Left ventricle myocardium inferior (tissue), 1 donor: ENCODE data around the gene MEIKIN. TPM values are rescaled to one million over a fixed set of nuclear protein-coding genes. Genes with fewer than 3 reads are reported as not detected.

Source experiments
- DNase-seq: peaks from one replicate; pipeline ENCODE4 v3.0.0-alpha.2; 2020
- H3K27ac ChIP-seq: fragments of 200-600 bp; replicated peaks from 2 replicates; pipeline ENCODE4 v1.8.0; 2021
- H3K27me3 ChIP-seq: fragments of 200-600 bp; 2 replicates; pipeline ENCODE4 v1.8.0; 2021; ENCODE audit warnings: low read depth
- H3K36me3 ChIP-seq: fragments of 200-600 bp; 2 replicates; pipeline ENCODE4 v1.8.0; 2021
- H3K4me1 ChIP-seq: fragments of 200-600 bp; 2 replicates; pipeline ENCODE4 v1.8.0; 2021
- H3K4me3 ChIP-seq: fragments of 200-600 bp; 2 replicates; pipeline ENCODE4 v1.8.0; 2021; ENCODE audit warnings: mild to moderate bottlenecking, moderate library complexity
- H3K9me3 ChIP-seq: fragments of 200-600 bp; replicated peaks from 2 replicates; pipeline ENCODE4 v1.8.0; 2021
- CTCF ChIP-seq: fragments of 200-600 bp; IDR thresholded peaks from 2 replicates; pipeline ENCODE4 v1.8.0; 2021; ENCODE audit warnings: antibody characterized with exemption, mild to moderate bottlenecking, borderline replicate concordance
- intact Hi-C: fragments of 100-400 bp; cut with micrococcal nuclease; formaldehyde crosslinking; loops from one replicate; pipeline ENCODE4 v1.11.0; 2022
- long read RNA-seq: library from polyadenylated mRNA; unstranded; transcript quantifications from one replicate; pipeline ENCODE4 v2.0.0, GENCODE V29; 2021
- total RNA-seq: library from RNA; stranded (reverse); fragmentation: NEBNext Ultra II Directional; extraction: Animal tissue kit (Norgen Biotek cat#: 25700); gene quantifications from one replicate; pipeline ENCODE4 v1.2.1, GENCODE V29; 2021
- donor health status: DM: no; HTN: yes; CAD: no; lungs with severe emphysema.

The MEIKIN gene
- total RNA-seq: not detected
- long read RNA-seq: 0 reads

DNA sequence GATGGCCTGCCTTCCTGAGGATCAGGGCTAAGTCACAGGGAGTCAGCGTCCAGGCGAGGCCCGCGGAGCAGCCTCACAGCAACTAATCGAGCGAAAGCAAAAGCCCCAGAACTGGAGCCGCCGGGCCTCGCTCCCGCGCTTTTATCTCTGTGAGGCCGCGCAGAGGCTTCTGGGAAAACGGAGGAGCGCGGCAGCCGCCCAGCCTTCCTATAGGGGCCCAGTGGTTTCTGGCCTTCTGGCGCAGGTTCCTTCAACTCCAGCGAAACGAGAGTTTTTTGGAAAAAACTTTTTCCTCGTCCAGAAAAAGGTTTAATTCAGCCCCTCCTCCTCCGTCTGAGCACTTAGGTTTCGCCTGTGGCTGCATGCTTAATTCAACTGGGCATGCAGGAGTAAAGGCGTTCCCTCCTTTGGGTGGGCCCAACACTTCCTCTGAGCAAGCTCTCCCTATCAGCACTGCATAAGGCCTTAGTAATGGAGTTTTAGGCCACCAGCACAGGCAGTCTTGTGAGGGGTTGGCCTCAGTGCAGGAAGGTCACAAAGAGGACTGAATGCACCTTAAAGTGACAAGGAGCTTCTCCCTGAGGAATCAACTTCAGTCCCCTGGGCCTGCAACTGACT, at the start of gene MEIKIN:
Gene MEIKIN (minus strand): TSS at position 113 of the 618 bp plus-strand sequence. CDS start 158 bp downstream, outside the sequence.
- no peak for TF ChIP-seq CTCF
- H3K27me3 ChIP-seq: peaks cover 6% of the 10 kb centered on the region
- intact Hi-C loops: no loop called here
- H3K4me3 ChIP-seq: peak within 1 kb of the TSS; percentile 21
- no peaks in the 10 kb centered on the region for H3K4me1 ChIP-seq
- no peak for DNase-seq
- no peaks in the 10 kb centered on the region for H3K9me3 ChIP-seq
- no peaks in the 10 kb centered on the region for H3K36me3 ChIP-seq
- no peak within 1 kb of the TSS for H3K27ac ChIP-seq

DNA sequence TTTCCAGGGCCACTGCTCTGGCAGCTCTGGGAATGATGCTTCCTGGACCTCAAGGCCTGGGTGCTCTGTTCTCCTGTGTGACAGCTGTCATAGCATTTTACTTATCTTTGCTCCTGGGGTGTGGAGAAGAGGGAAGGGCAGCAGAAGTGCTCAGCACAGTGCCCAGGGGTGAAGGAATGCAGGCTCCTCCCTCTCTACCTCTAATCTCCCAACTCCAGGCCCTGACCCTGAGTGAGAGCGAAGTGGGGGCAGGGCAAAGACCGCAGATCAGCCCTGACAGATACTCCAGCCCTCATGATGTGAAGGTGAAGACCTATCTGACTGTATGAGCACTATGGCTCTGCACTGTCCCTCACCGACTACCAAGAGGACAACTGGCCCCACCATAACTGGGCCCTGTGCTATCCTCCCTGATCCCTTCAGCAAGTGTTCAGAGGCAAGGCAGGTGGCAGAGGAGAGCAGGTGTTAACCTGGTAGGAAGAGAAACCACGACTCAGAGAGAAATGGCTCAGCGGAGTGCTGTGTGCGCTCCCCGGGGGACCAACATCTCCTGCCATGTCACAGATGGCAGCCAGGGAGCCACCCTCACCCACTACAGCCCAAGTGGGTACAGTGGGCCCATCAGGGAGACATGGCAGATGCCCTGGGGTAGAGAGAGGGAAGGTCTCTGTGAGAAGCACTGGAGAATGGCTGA, 49.2 kb upstream of the MEIKIN start:
- no peak for TF ChIP-seq CTCF
- no peak for DNase-seq

GRCh38 chr5:131994090-131994489, 48.6 kb upstream of the MEIKIN start:
- no peak overlapping the region for H3K4me3 ChIP-seq
- H3K27ac ChIP-seq: no peak overlapping the region
- TF ChIP-seq CTCF: no peak
- intact Hi-C loops: no loop called here
- H3K9me3 ChIP-seq: no peaks in the 10 kb centered on the region
- DNase-seq: no peak
- H3K27me3 ChIP-seq: no peaks in the 10 kb centered on the region
- no peaks in the 10 kb centered on the region for H3K36me3 ChIP-seq
- H3K4me1 ChIP-seq: no peaks in the 10 kb centered on the region

More for the DNA sequence above, 49.2 kb upstream of the MEIKIN start:
- Histone ChIP-seq H3K27me3 (no peaks in the 10 kb centered on the region), H3K4me1 (no peaks in the 10 kb centered on the region), H3K27ac (no peak overlapping the region), H3K9me3 (no peaks in the 10 kb centered on the region), H3K4me3 (no peak overlapping the region), H3K36me3 (no peaks in the 10 kb centered on the region)
- intact Hi-C loops: no loop called here

GRCh38 chr5:131993676-131994075, 48.2 kb upstream of the MEIKIN start:
- intact Hi-C loops: no loop called here
- DNase-seq: no peak
- Histone ChIP-seq H3K36me3 (no peaks in the 10 kb centered on the region), H3K4me3 (no peak overlapping the region), H3K27ac (no peak overlapping the region), H3K9me3 (no peaks in the 10 kb centered on the region), H3K4me1 (no peaks in the 10 kb centered on the region), H3K27me3 (no peaks in the 10 kb centered on the region)
- no peak for TF ChIP-seq CTCF

DNA sequence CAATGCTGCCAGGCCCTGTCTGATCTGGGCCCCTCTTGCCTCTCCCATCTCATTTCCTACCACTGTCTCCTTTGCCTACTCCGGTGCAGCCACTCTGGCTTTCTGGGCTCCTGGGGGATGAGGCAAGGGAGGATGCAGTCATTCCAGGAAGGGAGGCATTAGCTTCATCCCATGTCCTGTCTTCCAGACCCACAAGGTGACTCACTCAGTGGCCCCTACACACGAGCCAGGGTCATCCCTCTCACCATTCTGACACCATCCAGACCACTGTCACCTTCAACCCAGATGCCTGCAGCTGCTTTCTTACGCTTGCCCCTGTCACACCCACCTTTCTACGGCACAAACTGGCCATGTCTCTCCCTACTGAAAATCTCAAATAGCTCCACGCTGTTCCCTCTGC, 46.9 kb upstream of the MEIKIN start:
- no peak overlapping the region for H3K27ac ChIP-seq
- H3K4me3 ChIP-seq: no peak overlapping the region
- no peaks in the 10 kb centered on the region for H3K9me3 ChIP-seq
- intact Hi-C loops: no loop called here
- no peak for DNase-seq
- no peaks in the 10 kb centered on the region for H3K4me1 ChIP-seq
- H3K27me3 ChIP-seq: no peaks in the 10 kb centered on the region
- H3K36me3 ChIP-seq: no peaks in the 10 kb centered on the region
- TF ChIP-seq CTCF: no peak
